CD4-positive, alpha-beta memory T cell (primary cell): Measurements from ENCODE around the gene SNX33. TPM values are rescaled to one million over a fixed set of nuclear protein-coding genes. Genes with fewer than 3 reads are reported as not detected.

Source experiments
- CTCF ChIA-PET: fragments of 350-600 bp; sonication (Branson Sonifier 250); formaldehyde crosslinking; loops from one replicate; lab custom pipeline; 2021; ENCODE audit warnings: inconsistent platforms; ENCODE audit not compliant: partially characterized antibody; lab: Charles Lee
- POLR2A ChIA-PET: fragments of 350-600 bp; sonication (Branson Sonifier 250); formaldehyde crosslinking; loops from one replicate; lab custom pipeline; 2021; ENCODE audit not compliant: partially characterized antibody; lab: Charles Lee
- DNase-seq, 5 donors: peaks; one replicate each; pipeline versions ENCODE4 v3.0.0 to v3.0.0-alpha.2; 2020 to 2022; ENCODE audit warnings: mixed read lengths in 1 of 5
- H3K27ac ChIP-seq: one replicate; pipeline ENCODE4 v1.7.0; 2013; ENCODE audit warnings: low read depth, low read length
- H3K27me3 ChIP-seq: 2 replicates; pipeline ENCODE4 v1.7.0; 2013; ENCODE audit warnings: mild to moderate bottlenecking, low read length, moderate library complexity; ENCODE audit not compliant: insufficient read depth
- H3K36me3 ChIP-seq: 2 replicates; pipeline ENCODE4 v1.7.0; 2013; ENCODE audit warnings: mild to moderate bottlenecking, low read length, moderate library complexity; ENCODE audit not compliant: insufficient read depth
- H3K4me1 ChIP-seq: 2 replicates; pipeline ENCODE4 v1.7.0; 2013; ENCODE audit warnings: mild to moderate bottlenecking, low read length, moderate library complexity; ENCODE audit not compliant: insufficient read depth
- H3K4me3 ChIP-seq, 2 donors: one replicate each; pipeline ENCODE4 v1.7.0; 2013; ENCODE audit warnings: low read length in 2 of 2, mild to moderate bottlenecking in 1 of 2
- H3K9me3 ChIP-seq, 2 donors: one replicate each; pipeline ENCODE4 v1.7.0; 2013; ENCODE audit warnings: low read length in 2 of 2, control low read depth in 1 of 2; ENCODE audit not compliant: control insufficient read depth in 1 of 2
- H3K27ac Mint-ChIP-seq, 7 donors: one replicate each; pipeline ENCODE4 v1.8.0; 2020 to 2021; ENCODE audit warnings: mixed read lengths in 7 of 7, mild to moderate bottlenecking in 6 of 7, inconsistent platforms in 3 of 7, moderate library complexity in 3 of 7
- H3K27me3 Mint-ChIP-seq, 2 donors: one replicate each; pipeline ENCODE4 v1.8.0; 2020 to 2021; ENCODE audit warnings: mixed read lengths in 2 of 2
- H3K36me3 Mint-ChIP-seq, 2 donors: one replicate each; pipeline ENCODE4 v1.8.0; 2020 to 2021; ENCODE audit warnings: mixed read lengths in 2 of 2, inconsistent platforms in 1 of 2, mild to moderate bottlenecking in 1 of 2
- H3K4me1 Mint-ChIP-seq, 4 donors: one replicate each; pipeline ENCODE4 v1.8.0; 2020 to 2021; ENCODE audit warnings: mixed read lengths in 4 of 4, mild to moderate bottlenecking in 1 of 4
- H3K4me3 Mint-ChIP-seq, 8 donors: one replicate each; pipeline ENCODE4 v1.8.0; 2020 to 2021; ENCODE audit warnings: mixed read lengths in 8 of 8, mild to moderate bottlenecking in 7 of 8, moderate library complexity in 6 of 8, inconsistent platforms in 3 of 8
- H3K9me3 Mint-ChIP-seq, 8 donors: one replicate each; pipeline ENCODE4 v1.8.0; 2020 to 2021; ENCODE audit warnings: mixed read lengths in 8 of 8, mild to moderate bottlenecking in 5 of 8, inconsistent platforms in 3 of 8, moderate library complexity in 1 of 8
- intact Hi-C: fragments of 100-400 bp; cut with micrococcal nuclease; formaldehyde crosslinking; loops from one replicate; pipeline ENCODE4 v1.15.1; 2023
- polyA plus RNA-seq, 2 donors: library from polyadenylated mRNA; unstranded; fragments of 300-500 nt; fragmentation: Illumina TruSeq; gene quantifications; one replicate each; pipeline ENCODE4 v1.2.3, GENCODE V29; 2021
- total RNA-seq, 2 experiments: library from RNA; stranded (reverse); gene quantifications; one replicate each; pipeline ENCODE4 v1.2.3, GENCODE V29; 2021

The SNX33 gene
- total and polyA plus RNA-seq, 4 experiments from 2014 or later, result 0.33 to 3.8 (median 2.6) TPM

DNA sequence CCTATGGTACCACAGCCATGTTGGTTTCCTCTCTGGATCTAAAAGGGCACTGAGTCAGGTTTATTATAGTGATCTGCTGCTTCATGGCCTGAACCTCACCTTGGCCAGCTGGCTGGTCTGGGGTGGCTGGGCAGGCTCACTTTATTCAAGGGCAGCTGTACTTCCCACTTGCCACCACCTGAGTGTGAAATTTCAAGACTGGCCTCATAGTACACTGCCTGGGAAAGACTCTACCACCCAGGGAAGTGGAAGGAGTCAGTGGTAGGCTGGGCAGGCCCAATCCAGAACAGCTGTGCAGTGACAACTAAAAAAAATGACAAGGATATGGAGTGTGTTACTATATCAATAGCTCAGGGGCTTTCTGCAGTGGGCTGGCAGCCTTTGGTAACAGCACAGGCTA is 30.9 kb upstream of the SNX33 start:
- peaks cover 26% of the 10 kb centered on the region for H3K36me3 ChIP-seq
- H3K4me3 ChIP-seq, result no peak overlapping the region

DNA sequence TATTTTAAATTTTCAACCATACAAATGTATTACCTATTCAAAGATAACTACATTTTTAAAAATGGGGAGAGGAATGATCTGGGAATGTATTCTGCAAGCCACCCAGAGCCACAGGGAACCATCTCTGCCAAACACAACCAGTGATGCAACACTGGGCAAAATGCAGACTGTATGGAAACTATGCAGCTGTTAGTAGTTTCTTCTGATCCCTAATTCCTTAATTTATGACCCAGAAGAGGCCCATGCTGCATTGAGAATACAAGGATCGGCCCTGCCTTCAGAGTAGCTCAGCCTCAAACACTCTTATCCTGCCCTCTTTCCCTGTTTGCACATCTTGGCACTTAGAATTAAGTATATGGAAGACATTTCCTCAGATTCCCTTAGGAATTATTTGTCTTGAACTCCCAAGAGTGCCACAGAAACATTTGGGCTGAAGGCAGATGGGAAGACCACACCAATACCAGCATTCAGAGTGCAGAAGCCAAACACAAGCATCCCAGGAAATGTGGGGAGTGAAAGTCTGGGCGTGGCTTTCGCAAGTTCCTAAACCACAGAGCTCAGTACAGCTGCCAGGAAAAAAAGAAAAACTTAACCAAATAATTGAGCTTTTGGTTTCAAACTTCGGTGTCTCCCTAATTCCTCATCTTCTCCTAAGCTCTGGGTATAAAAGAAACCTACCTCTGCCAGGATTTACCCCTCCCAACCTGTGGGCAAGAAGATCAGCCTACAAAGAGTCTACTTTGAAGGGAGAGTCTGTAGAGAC is 27.5 kb upstream of the SNX33 start:
- no peak for DNase-seq
- Mint-ChIP-seq H3K27me3 (no peaks in the 10 kb centered on the region), H3K4me1 (peaks cover 21 to 32% (median 26%) of the 10 kb centered on the region in 4 donors), H3K36me3 (peaks cover 16 to 43% of the 10 kb centered on the region in 2 donors), H3K9me3 (no peaks in the 10 kb centered on the region), H3K4me3 (peak overlapping the region in 3 of 8 donors; percentile 63 to 80 (median 71)), H3K27ac (peak overlapping the region; percentile 30 to 80 (median 68))
- Histone ChIP-seq H3K27me3 (no peaks in the 10 kb centered on the region), H3K36me3 (peaks cover 19% of the 10 kb centered on the region), H3K4me1 (peaks cover 22% of the 10 kb centered on the region), H3K9me3 (no peaks in the 10 kb centered on the region), H3K4me3 (no peak overlapping the region), H3K27ac (no peak overlapping the region)
- intact Hi-C loops, result no loop called here
- CTCF ChIA-PET, result interaction anchor here (0.8 to 1.5 kb wide), 3 partner anchors 22 to 253 kb away, joined by 3 to 7 read pairs (median 3); no protein-coding TSS in a partner anchor
- POLR2A ChIA-PET, result interaction anchor here (0.6 to 2.7 kb wide), 6 partner anchors 13 to 253 kb away, joined by 3 to 15 read pairs (median 4); partner anchors contain the start of gene IMP3

More for the DNA sequence above, 30.9 kb upstream of the SNX33 start:
- ChIA-PET CTCF (no interaction called here), POLR2A (interaction anchor here (0.8 to 2.3 kb wide), 3 partner anchors 9 to 23 kb away, joined by 3 to 12 read pairs (median 4); partner anchors contain the start of genes IMP3 and SNUPN)
- H3K4me3 Mint-ChIP-seq, result no peak overlapping the region
- H3K4me1 ChIP-seq, result peaks cover 17% of the 10 kb centered on the region
- no peak for DNase-seq
- no peaks in the 10 kb centered on the region for H3K27me3 ChIP-seq
- H3K4me1 Mint-ChIP-seq, result peaks cover 17 to 28% (median 24%) of the 10 kb centered on the region in 4 donors
- no peaks in the 10 kb centered on the region for H3K27me3 Mint-ChIP-seq
- intact Hi-C loops, result no loop called here
- no peaks in the 10 kb centered on the region for H3K9me3 Mint-ChIP-seq
- no peak overlapping the region for H3K27ac ChIP-seq
- H3K9me3 ChIP-seq, result no peaks in the 10 kb centered on the region
- H3K27ac Mint-ChIP-seq, result peak overlapping the region in 4 of 7 donors; percentile 22 to 62 (median 43)
- H3K36me3 Mint-ChIP-seq, result peaks cover 36 to 63% of the 10 kb centered on the region in 2 donors

DNA sequence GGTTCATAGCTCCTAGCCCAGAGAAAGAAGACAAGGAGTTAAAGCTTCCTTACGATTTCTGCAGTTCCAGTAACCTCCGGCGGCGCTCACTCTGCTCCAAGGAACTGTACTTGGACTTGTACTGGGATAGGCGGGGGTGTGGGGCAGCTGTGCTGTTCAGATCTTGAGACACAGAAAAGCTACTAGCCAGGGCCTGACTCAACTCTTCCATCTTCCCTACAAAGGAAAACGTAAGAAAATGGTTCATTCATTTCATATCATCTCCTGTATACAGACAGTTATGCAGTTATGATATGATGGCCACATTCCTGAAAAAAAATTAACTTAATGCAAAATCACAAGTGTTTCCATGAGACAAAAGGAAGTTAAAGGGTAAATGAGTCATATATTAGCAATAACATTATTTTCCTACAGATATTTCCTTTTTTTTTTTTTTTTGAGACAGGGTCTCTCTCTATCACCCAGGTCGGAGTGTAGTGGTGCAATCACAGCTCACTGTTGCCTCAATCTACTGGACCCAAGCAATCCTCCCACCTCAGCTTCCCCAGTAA is 26.8 kb upstream of the SNX33 start:
- H3K4me1 Mint-ChIP-seq, result peaks cover 19 to 35% (median 28%) of the 10 kb centered on the region in 4 donors
- intact Hi-C loops, result no loop called here
- H3K36me3 Mint-ChIP-seq, result peaks cover 11 to 45% of the 10 kb centered on the region in 2 donors
- CTCF ChIA-PET, result interaction anchor here (0.8 to 1.5 kb wide), 2 partner anchors 23 to 253 kb away, joined by 3 to 7 read pairs; no protein-coding TSS in a partner anchor
- Histone ChIP-seq H3K36me3 (peaks cover 18% of the 10 kb centered on the region), H3K9me3 (no peaks in the 10 kb centered on the region), H3K27ac (no peak overlapping the region), H3K27me3 (no peaks in the 10 kb centered on the region), H3K4me3 (no peak overlapping the region), H3K4me1 (peaks cover 22% of the 10 kb centered on the region)
- peak overlapping the region; percentile 30 to 83 (median 73) for H3K27ac Mint-ChIP-seq
- POLR2A ChIA-PET, result interaction anchor here (0.7 to 2.7 kb wide), 4 partner anchors 13 to 253 kb away, joined by 3 to 15 read pairs (median 6); partner anchors contain the start of gene IMP3
- H3K9me3 Mint-ChIP-seq, result peaks cover 0 to under 1% (median 0%) of the 10 kb centered on the region in 8 donors
- no peak for DNase-seq
- no peaks in the 10 kb centered on the region for H3K27me3 Mint-ChIP-seq
- H3K4me3 Mint-ChIP-seq, result peak overlapping the region in 4 of 8 donors; percentile 39 to 80 (median 67)

DNA sequence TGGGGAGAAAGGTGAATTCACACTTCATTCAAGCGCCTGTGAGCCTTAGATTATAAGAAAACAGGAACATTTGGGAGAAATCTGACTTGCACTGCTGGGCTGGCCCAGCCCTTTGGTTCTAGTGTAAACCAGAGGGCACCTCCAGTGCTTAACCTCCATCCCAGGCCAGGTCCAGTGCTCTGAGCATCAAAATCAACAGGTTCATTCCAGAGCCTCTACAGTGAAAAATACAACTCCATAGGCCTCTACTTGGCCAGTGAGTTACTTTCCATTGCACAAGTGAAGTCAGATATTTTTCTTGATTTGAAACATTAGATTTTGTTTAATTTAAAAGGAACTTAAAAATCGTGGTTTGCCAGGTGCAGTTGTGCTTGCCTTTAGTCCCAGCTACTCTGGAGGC is 25.2 kb upstream of the SNX33 start:
- Mint-ChIP-seq H3K4me1 (peaks cover 21 to 42% (median 33%) of the 10 kb centered on the region in 4 donors), H3K4me3 (peak overlapping the region in 4 of 8 donors; percentile 5 to 55 (median 16))
- CTCF ChIA-PET, result no interaction called here

DNA sequence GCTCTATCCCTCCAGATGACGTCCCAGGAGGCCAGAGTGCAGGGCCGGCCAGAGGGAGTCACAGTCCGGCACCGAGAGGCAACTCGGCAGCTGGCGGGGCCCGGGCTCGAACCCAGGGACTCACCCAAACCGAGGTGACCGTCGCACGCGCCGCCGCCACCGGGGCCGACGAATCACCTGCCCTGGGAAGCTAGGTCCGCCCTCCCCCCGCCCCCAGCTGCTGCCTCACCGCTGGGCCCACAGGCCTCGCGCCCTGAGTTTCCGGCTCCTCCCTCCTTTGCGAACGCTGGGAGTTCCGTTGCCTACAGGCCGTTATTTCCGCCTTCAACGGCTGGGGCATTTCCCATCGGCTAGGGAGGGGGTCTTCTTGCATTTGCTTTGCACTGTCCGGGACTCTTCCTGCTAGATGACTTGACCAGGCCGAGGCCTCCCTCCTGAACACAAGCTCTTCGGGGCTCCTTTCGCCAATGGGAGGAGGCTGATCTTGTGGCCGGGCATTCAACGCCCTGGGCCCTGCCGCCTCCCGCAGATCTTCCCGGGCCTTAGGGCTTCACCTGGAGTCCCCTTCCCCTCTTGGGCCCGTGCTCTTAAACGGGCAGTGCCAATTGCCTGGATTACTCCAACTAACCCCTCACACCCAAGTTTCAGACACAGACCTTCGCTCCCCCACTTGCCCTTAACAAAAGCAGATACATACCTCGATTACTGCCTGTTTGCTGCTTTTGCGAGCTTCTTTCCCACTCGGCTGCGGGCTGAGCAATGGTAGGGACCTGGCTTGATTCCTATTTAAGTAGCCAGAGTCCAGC is 22.0 kb upstream of the SNX33 start, which contains the start of gene SNUPN:
SNUPN (minus strand) TSS at position 184 of the 806 bp plus-strand sequence. CDS start 4,674 bp downstream, outside the sequence.
- no peaks in the 10 kb centered on the region for H3K27me3 Mint-ChIP-seq
- H3K4me1 Mint-ChIP-seq, result peaks cover 14 to 35% (median 24%) of the 10 kb centered on the region in 4 donors
- H3K36me3 Mint-ChIP-seq, result peaks cover 0 to 11% of the 10 kb centered on the region in 2 donors
- H3K4me1 ChIP-seq, result peaks cover 22% of the 10 kb centered on the region
- peak; percentile 88 to 94 (median 89) for DNase-seq
- POLR2A ChIA-PET, result interaction anchor here (0.9 to 6.2 kb wide), 19 partner anchors 8 to 278 kb away, joined by 3 to 209 read pairs (median 8); partner anchors contain the start of genes IMP3, MAN2C1, PTPN9 and SIN3A
- no peaks in the 10 kb centered on the region for H3K36me3 ChIP-seq
- H3K9me3 ChIP-seq, result no peaks in the 10 kb centered on the region
- H3K27ac ChIP-seq, result peak within 1 kb of the TSS; percentile 97
- peak within 1 kb of the TSS; percentile 96 to 99 (median 98) for H3K27ac Mint-ChIP-seq
- no peaks in the 10 kb centered on the region for H3K27me3 ChIP-seq
- H3K9me3 Mint-ChIP-seq, result peaks cover 0 to 2% (median 0%) of the 10 kb centered on the region in 8 donors
- CTCF ChIA-PET, result interaction anchor here (0.7 to 3.5 kb wide), 9 partner anchors 11 to 257 kb away, joined by 3 to 35 read pairs (median 7); partner anchors contain the start of genes IMP3, MAN2C1 and SNX33
- peak within 1 kb of the TSS; percentile 91 to 97 (median 94) for H3K4me3 Mint-ChIP-seq
- intact Hi-C loops, result loop anchor here (1.0 to 5.0 kb wide), 7 partner anchors 15 to 423 kb away; partner anchors contain the start of genes C15orf39, IMP3, MAN2C1 and PTPN9
- peak within 1 kb of the TSS; percentile 94 to 99 for H3K4me3 ChIP-seq

More for the DNA sequence above, 25.2 kb upstream of the SNX33 start:
- Mint-ChIP-seq H3K27ac (peak overlapping the region in 6 of 7 donors; percentile 1 to 96 (median 58)), H3K9me3 (peaks cover 0 to 2% (median 0%) of the 10 kb centered on the region in 8 donors), H3K36me3 (peaks cover 0 to 32% of the 10 kb centered on the region in 2 donors), H3K27me3 (no peaks in the 10 kb centered on the region)
- no peak overlapping the region for H3K4me3 ChIP-seq
- H3K4me1 ChIP-seq, result peaks cover 29% of the 10 kb centered on the region
- DNase-seq, result no peak
- H3K27ac ChIP-seq, result no peak overlapping the region
- intact Hi-C loops, result no loop called here
- H3K27me3 ChIP-seq, result no peaks in the 10 kb centered on the region
- H3K9me3 ChIP-seq, result no peaks in the 10 kb centered on the region
- peaks cover 3% of the 10 kb centered on the region for H3K36me3 ChIP-seq
- POLR2A ChIA-PET, result interaction anchor here (1.2 kb wide), 1 partner anchor 17 kb away, joined by 4 read pairs; the partner anchor contains the start of gene IMP3

DNA sequence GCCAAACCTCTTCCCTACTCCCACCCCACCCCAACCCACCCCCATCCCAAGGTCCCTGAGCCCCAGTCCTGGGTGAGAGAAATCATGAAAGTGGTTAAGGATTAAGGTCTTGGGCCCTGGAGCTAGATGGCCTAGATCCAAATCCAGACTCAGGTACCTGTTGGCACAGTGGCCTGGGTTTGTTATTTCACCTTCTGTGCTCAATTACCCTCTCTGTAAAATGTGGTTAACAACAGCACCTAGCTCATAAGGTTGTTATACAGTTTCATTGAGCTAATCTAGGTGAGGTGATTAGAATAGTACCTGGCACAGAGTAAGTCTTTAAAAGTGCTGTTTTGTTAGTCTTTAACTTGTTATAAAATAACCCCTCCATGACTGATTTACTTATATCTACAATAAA is 15.8 kb upstream of the SNX33 start:
- no peak for DNase-seq
- no peak overlapping the region for H3K4me3 ChIP-seq
- intact Hi-C loops, result no loop called here
- POLR2A ChIA-PET, result interaction anchor here (2.6 kb wide), 1 partner anchor 8 kb away, joined by 20 read pairs; the partner anchor contains the start of gene IMP3
- H3K9me3 ChIP-seq, result no peaks in the 10 kb centered on the region
- H3K27ac ChIP-seq, result no peak overlapping the region
- peaks cover 11% of the 10 kb centered on the region for H3K4me1 ChIP-seq
- H3K27me3 ChIP-seq, result no peaks in the 10 kb centered on the region
- H3K4me3 Mint-ChIP-seq, result no peak overlapping the region
- CTCF ChIA-PET, result no interaction called here
- no peaks in the 10 kb centered on the region for H3K36me3 ChIP-seq
- no peaks in the 10 kb centered on the region for H3K36me3 Mint-ChIP-seq
- no peaks in the 10 kb centered on the region for H3K27me3 Mint-ChIP-seq
- H3K4me1 Mint-ChIP-seq, result peaks cover 4 to 9% (median 6%) of the 10 kb centered on the region in 4 donors
- H3K9me3 Mint-ChIP-seq, result no peaks in the 10 kb centered on the region
- H3K27ac Mint-ChIP-seq, result no peak overlapping the region
